ENCODE measurements around the gene B3GAT3.

DNA sequence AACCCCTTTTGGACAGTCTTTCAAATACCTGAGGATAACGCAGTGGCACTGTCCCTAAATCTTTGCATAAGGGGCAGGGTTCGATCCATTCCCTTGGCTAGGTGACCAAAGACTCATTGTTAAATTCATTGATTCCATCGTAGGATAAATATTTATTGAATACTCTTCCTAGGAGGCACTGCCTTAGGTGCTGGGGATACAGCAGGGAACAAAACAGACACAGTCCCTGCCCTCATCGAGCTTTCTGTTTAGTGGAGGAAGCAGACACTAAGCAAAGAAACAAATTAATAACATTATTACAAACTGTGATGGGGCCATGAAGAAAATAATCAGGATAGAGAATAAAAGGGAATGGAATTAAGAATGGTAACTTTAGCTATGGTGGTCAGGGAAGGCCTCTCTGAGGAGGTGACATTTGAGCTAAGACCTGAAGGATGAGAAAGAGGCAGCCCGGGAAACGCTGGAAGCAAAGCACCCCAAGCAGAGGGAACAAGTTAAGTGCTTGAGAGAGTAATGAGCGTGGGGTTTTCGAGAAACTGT, 689 bp downstream of the B3GAT3 start:
- TF ChIP-seq, protein P1, sequence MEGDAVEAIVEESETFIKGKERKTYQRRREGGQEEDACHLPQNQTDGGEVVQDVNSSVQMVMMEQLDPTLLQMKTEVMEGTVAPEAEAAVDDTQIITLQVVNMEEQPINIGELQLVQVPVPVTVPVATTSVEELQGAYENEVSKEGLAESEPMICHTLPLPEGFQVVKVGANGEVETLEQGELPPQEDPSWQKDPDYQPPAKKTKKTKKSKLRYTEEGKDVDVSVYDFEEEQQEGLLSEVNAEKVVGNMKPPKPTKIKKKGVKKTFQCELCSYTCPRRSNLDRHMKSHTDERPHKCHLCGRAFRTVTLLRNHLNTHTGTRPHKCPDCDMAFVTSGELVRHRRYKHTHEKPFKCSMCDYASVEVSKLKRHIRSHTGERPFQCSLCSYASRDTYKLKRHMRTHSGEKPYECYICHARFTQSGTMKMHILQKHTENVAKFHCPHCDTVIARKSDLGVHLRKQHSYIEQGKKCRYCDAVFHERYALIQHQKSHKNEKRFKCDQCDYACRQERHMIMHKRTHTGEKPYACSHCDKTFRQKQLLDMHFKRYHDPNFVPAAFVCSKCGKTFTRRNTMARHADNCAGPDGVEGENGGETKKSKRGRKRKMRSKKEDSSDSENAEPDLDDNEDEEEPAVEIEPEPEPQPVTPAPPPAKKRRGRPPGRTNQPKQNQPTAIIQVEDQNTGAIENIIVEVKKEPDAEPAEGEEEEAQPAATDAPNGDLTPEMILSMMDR (IDR thresholded peaks at IDR 0.05): no peak
- TF ChIP-seq POLR2A (IDR thresholded peaks at IDR 0.05) (no peak), POLR2AphosphoS5 (IDR thresholded peaks at IDR 0.05) (no peak), EP300 (IDR thresholded peaks at IDR 0.05; ENCODE audit: low read depth) (no peak)
